GM19452 (cell line): Measurements from ENCODE around the gene FAM13C.

ENCODE experiments used
- ATAC-seq: cut with Tn5 transposase; IDR thresholded peaks from one replicate; pipeline ENCODE4 v1.9.1; 2021; ENCODE audit not compliant: unreplicated experiment

The FAM13C gene

GRCh38 chr10:59362959-59363381 is 621 bp upstream of the FAM13C start:
- no peak for ATAC-seq

GRCh38 chr10:59361663-59362143 is 646 bp downstream of the FAM13C start:
- no peak for ATAC-seq

- ATAC-seq: no peak
Observed at GRCh38 chr10:59360605-59361405, 1.5 kb downstream of the FAM13C start.

DNA sequence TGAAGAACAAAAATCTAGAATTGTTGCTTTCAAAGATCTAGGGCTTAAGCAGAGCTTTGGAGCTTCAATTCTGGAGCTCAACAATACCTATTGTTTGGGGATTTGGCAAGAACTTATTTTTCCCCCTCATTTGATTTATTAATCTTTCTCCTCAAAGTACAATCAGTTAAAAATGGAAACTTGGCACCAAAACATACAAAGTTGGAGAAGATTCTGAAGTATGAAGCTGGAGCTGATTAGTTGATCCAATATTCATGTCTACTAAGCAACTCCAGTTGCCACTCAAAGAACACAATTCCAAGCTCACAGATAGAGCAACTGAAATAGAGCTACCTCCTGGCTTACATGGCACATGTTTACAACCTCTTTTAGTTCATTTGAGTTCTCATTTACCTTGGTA is 3.8 kb downstream of the FAM13C start:
- ATAC-seq: no peak

DNA sequence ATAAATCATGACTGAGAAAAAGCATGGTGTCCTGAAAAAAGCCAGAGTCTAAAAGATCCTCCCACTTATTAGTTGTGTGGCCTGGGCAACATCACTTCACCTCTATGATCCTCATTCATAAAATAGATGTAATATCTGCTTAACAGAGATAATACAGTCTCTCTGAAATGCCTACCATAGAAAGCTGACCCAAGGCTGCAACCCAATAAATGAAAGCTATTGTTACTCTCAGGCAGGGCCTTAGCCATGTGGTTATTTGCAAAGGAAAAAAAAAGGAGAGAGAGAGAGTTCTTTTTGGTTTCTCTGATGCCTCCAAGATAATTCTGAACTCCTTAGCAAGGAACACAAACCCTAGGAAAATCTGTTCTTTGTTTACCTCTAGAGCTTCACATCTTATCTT is 7.9 kb downstream of the FAM13C start:
- ATAC-seq: no peak

GRCh38 chr10:59350558-59350957 is 11.8 kb downstream of the FAM13C start:
- ATAC-seq: no peak

DNA sequence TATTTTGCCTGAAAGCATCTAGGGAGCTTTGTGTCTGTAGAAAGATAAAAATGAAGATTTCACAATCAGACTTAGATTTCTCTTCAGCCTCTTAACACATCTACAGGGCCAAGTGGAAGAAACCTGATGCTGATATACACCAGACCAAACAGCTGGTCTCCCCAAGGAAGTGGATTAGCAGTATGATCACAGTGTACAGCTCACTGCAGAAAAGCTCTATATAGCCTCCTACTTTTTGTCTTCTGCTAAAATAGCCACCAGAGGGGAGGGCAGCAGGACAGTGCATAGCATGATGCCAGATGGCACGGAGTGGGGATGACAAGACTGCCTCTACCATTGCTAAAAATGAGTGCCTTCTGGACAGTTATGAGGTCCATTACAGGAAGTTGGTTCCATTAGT is 16.0 kb downstream of the FAM13C start:
- ATAC-seq: no peak

- ATAC-seq: no peak
Observed at GRCh38 chr10:59342723-59343122, 19.6 kb downstream of the FAM13C start.

GRCh38 chr10:59342000-59342399 is 20.3 kb downstream of the FAM13C start:
- ATAC-seq: no peak

GRCh38 chr10:59340285-59340684 is 22.1 kb downstream of the FAM13C start:
- no peak for ATAC-seq

DNA sequence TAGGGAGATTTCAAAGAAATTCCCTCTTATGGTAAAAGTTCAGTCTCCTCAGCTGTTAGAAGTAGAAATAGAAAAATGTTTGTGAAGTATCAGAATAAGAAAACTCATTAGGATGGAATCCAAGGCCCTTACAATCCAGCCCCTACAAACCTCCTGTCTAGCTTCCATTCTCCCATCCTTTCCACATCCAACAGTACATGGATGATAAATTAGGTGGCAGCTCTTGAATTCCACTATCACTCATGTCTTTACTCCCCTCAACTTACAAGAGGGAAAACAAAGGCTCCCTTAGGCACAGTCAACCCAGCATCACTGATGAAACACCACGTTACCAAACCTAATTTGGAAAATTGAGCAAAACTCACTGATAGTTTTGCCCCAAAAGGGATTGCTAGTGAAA is 23.0 kb downstream of the FAM13C start:
- ATAC-seq: no peak

DNA sequence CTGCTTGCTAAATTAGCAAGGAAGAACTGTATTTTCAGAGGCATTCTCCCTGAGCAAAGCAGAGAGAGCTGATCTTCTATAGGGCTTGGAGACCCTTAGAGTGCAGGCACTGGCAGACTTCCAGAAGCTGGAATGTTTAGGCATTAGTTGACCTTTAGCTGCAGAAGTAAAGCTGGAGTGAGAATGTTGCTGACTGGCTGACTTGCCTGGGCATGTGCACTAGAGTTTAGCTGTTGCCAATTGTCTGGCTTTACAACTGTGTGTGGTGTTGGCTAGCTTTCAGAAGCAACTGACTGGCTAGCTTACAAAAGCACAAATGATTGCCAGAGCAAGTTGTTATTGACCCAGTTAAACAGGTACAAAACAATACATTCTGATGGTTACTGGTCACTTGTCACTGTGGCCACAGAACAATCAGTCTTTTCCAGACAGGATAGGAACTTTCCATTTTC is 25.1 kb downstream of the FAM13C start:
- no peak for ATAC-seq

- no peak for ATAC-seq
Observed at GRCh38 chr10:59336632-59337031, 25.7 kb downstream of the FAM13C start.

DNA sequence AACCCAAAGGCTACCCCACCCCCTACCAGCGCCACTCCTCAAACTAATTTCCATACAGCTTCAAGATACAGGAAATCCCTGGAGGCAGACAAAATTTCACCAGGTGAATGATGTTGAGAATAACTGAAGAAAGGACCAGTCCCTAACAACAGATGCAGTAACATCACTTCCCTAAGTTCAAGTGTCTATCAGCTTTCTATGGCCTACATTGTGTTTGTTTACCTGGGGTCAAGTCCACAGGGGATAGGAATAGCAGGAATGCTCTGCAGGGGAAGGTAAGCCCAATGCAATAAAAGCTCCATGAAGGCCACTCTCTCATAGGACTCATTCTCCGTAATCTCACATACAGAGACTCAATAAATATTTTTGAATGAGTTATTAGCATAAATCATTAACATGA is 26.9 kb downstream of the FAM13C start:
- ATAC-seq: no peak

DNA sequence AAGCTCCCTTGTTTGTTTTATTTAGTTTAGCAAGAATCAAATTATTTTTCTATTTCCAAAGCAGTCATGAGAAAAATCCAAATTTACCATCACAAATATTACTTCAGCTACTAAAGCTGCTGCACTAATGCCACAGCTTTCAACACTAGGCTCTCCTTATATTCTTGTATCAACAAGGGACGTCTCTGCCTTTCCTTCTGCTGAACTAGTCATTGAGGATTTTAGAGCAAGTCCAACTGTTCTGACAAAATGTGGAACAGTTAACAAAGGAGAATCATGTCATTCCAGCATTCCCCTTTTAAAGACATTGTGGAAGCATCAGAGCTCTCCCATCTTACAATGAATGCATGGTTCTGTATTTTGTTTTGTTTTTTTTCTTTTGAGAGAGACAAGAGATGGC is 28.6 kb downstream of the FAM13C start:
- ATAC-seq: no peak

- ATAC-seq: no peak
Observed at GRCh38 chr10:59332581-59332980, 29.8 kb downstream of the FAM13C start.

DNA sequence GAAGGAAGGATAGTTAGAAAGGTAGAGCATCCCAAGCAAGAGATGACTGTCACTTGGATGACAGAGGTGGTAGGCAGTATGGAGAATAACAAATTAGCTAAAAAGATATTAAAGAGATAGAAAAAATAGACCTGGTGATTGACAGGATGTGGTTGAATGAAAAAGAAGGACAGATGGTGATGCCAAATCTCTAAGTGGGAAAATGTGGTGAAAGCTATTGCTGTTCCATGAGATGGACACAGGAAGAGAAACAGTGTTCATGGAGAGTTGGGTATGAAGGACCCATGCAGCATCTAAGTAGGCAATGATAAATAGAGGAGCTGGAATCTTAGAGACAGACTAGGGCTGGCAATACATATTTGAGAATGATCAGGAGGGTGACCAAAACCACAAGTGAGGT is 30.7 kb downstream of the FAM13C start:
- ATAC-seq: no peak

DNA sequence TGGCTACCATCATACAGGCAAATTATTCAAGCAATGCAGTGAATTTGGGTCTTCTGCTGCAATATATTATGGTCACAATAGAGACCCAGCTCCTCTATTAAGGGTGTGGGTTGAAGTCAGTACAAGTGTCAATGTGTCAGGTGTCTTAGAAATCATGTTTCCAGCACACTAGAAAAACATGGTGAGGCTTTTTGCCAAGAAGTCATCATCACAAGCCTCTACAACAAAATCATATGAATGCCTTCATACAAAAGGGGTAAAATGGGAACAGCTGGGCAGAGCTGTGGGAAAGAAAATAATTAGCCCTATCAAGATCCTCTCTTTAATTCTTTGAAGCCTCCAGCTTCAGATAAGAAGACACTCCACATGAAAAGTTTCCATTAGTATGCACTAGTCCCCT is 37.2 kb downstream of the FAM13C start:
- ATAC-seq: no peak

DNA sequence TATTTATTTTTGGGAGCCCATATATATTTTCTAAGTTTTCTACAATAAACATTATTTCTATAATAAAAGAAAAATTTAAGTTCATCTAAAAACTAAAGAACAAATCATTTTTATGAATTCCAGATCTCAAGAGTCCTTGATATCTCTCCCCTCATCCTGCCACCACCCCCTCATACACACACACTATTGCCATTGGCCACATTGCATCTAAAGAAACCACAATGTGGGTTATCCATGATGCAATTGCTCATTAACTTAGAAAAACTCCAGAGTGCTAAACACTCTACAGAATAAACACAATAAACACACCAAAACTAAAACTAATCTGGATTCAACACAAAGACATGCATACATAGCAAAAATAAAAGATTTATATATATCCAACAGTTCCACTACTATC is 37.8 kb downstream of the FAM13C start:
- no peak for ATAC-seq

GRCh38 chr10:59323831-59324401 is 38.4 kb downstream of the FAM13C start:
- ATAC-seq: no peak

DNA sequence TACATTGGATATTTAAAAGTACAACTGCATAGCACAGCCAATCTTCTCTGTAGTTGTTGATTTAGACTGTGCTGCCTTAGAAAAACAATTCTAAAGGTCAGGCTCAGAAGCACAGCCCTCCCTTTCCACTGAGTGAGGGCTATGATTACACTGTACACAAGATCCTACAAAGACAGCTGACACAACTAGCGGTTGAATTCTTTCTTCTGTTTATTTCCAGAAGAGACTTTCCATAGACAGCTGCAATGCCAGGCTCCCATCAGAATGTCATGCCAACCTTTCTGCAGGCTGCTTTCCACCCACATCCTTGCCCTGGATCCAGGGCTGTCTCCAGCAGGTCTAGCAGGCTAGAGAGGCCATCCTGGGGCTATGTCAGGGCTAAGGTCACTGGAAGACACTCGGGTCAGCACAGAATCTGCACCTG is 39.3 kb downstream of the FAM13C start:
- ATAC-seq: no peak

DNA sequence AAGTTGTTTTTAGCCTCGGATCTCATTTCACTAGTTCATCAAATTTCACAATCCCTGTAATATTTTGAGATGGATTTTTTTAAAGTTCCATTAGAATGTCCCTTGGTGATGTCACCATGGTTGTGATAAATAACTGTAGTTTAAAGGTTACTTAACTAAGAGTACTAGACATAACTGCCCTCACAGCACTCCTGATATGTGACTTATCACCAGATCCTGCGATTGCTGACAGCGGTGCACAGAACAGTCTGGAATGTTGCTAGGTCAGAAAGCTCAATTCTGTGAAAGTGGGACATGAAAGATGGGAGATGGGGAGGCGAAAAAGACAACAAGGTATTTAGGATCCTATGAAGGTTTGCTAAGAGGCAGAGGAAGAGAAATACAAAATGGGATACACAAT is 40.2 kb downstream of the FAM13C start:
- no peak for ATAC-seq

GRCh38 chr10:59320355-59320754 is 42.0 kb downstream of the FAM13C start:
- no peak for ATAC-seq
